Forelimb muscle (tissue), 1 donor: ENCODE measurements around the gene NSMCE1. TPM values are rescaled to one million over a fixed set of nuclear protein-coding genes. Genes with fewer than 3 reads are reported as not detected.
"Not testable (repeated sequence)": the region's sequence is repeated elsewhere in the genome, so short reads cannot be mapped to it uniquely, and the experiment has no call there.

ENCODE experiments used
- DNase-seq: peaks from one replicate; pipeline ENCODE4 v3.0.0-alpha.2; 2013; ENCODE audit warnings: low read depth
- polyA plus RNA-seq: library from polyadenylated mRNA; unstranded; fragments of 120-200 nt; gene quantifications from one replicate; pipeline ENCODE4 v1.2.1, GENCODE V29; 2013; ENCODE audit not compliant: insufficient read length

The NSMCE1 gene
- polyA plus RNA-seq, 1 donor = 48.9 TPM

DNA sequence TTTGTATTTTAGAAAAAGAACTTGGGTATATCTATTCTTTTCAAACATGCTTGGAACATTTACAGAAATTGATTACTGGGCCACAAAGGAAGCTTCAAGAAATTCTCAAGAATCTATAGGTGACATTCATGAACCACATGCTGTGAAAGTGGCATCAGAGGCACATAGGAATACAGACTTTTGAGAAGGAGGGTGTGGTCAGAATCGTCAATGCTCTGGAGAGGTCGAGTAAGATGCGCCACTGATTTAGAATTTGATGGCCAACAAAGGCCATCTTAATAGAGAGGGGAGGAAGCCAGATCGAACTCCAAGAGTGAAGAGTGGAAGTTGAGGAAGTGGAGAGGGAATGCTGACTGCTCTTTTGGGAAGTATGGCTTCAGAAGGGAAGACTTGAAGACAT, 3.5 kb upstream of the NSMCE1 start:
- DNase-seq = no peak

GRCh38 chr16:27270349-27270748, 1.8 kb upstream of the NSMCE1 start:
- no peak for DNase-seq

GRCh38 chr16:27269300-27270150, 953 bp upstream of the NSMCE1 start:
- DNase-seq = no peak

DNA sequence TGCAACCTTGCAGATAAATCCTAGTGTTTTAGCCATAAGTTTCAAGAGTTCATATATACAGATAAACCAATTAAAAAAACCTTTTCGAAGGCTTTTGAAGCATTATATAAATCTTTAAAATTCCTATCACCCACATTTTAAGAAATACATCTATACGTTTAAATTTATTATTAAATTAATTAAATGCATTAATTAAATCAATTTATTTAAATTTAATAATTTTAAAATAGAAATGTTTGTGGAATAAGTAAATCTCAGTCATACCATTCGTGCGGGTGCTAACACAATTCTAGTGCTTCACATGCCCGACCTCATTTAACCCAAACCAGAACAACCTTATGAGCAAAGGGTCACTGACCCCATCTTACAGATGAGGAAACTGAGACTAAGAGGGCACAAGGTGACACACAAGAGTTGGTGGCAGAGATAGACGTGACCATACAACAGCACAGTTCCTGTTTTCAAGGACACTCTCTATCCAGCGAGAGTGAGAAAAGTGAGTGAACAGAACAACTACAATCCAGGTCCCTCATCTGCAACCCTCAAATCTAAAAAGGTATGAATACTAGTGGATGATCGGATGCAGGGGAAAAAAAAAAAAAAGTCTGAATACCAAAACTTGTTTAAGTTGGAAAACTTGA, 1.4 kb downstream of the NSMCE1 start:
- no peak for DNase-seq

- no peak for DNase-seq
These were observed 2.6 kb downstream of the NSMCE1 start for GRCh38 chr16:27265982-27266381.

DNA sequence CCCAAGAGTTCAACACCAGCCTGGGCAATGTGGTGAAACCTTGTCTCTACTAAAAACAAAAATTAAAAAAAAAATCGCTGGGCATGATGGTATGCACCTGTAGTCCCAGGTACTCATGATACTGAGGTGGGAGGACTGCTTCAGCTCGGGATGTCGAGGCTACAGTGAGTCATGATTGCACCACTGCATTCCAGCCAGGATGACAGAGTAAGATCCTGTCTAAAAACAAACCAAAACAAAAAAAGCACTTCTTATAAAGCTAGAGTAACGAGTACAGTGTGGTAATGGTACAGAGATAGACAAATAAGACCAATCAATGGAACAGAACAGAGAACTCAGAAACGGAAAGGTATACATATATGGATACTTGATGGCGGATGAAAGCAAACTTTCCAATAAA, 4.4 kb downstream of the NSMCE1 start:
- DNase-seq = no peak

DNA sequence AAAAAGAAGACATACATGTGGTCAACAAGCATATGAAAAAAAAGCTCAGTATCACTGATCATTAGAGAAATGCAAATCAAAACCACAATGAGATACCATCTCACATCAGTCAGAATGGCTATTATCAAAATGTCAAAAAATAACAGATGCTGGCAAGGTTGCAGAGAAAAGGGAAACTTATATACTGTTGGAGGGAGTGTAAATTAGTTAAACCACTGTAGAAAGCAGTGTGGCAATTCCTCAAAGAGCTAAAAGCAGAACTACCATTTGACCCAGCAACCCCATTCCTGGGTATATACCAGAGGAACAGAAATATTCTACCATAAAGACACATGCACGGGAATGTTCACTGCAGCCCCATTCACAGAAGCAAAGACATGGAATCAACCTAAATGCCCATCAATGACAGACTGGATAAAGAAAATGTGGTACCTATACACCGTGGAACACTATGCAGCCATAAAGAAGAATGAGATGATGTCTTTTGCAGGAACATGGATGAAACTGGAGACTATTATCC, 5.6 kb downstream of the NSMCE1 start:
- DNase-seq = not testable (repeated sequence)

DNA sequence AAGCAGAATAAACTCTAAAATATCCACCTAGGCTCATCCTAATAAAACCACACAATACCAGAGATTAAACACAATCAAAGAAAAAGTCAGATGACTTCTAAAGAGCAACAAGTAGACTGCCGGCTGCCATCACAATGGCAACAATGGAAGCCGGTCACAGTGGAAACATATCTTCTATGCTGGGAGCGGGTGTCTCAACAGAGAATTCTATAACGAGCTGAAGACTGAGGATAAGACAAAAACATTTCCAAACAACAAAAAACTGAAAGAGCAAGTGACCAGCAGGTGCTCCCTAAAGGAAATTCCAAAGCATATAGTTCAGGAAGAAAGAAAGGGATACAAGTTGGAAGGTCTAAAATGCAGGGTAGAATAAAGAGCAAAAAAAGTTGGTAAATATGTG, 8.9 kb downstream of the NSMCE1 start:
- no peak for DNase-seq

- DNase-seq = no peak
These were observed 10.3 kb downstream of the NSMCE1 start for GRCh38 chr16:27258241-27258734.

DNA sequence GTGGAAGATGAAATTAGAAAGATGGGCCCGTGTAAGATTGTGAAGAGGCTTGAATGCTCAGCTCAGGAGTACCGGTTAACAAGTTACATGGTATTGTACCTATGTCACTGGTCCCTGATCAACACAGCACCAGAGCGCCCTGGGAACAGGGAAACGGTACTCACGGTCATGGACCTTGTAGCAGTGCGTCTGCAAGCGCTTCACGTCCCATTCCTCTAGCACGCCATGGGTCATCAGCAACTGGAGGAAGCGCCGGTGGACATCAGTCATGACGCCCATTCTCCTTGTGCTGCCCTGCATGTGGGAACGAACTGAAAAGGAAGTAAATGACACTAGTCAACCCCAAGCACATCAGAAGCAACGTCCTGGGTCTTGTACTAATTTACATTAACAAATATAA, 11.3 kb downstream of the NSMCE1 start:
- DNase-seq = no peak

DNA sequence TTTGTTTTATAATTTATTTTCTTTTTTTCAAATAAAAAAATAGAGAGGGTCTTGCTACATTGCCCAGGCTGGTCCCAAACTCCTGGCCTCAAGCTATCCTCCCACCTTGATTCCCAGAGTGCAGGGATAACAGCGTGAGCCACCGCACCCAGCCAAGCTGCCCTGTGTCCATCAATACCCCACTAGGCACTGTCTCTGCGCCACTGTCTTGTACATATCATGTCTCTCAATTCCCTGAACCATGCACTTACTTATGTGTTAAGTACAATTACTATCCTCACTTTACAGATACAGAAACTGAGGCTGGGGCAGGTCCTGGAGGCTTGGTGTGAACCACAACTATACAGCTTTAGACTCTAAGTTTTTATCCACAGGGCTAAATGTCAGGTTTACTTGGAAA, 11.7 kb downstream of the NSMCE1 start:
- DNase-seq = no peak

DNA sequence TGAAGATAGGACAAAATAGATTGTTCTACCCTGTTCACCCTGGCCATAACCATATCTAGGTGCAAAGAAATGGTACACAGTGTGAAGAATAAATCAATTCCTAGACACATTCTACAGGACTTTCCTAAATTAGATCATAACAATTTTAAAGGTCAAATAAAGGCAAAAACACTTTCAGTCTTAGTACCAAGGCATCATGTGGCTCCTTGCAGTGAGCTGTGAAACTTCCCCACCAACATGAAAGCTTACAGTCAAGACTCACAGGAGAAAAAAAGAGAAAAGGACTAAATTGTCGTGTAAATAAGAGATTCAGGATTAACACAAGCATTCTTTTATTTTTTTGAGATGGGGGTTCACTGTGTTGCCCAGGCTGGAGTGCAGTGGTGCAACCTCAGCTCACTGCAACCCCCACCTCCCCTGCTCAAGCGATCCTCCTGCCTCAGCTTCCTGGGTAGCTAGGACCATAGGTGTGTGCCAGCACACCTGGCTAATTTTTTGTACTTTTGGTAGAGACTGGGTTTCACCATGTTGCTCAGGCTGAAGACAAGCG, 14.2 kb downstream of the NSMCE1 start:
- no peak for DNase-seq

- DNase-seq = no peak
These were observed 15.0 kb downstream of the NSMCE1 start for GRCh38 chr16:27253526-27253930.

GRCh38 chr16:27252206-27252585, 16.4 kb downstream of the NSMCE1 start:
- no peak for DNase-seq

DNA sequence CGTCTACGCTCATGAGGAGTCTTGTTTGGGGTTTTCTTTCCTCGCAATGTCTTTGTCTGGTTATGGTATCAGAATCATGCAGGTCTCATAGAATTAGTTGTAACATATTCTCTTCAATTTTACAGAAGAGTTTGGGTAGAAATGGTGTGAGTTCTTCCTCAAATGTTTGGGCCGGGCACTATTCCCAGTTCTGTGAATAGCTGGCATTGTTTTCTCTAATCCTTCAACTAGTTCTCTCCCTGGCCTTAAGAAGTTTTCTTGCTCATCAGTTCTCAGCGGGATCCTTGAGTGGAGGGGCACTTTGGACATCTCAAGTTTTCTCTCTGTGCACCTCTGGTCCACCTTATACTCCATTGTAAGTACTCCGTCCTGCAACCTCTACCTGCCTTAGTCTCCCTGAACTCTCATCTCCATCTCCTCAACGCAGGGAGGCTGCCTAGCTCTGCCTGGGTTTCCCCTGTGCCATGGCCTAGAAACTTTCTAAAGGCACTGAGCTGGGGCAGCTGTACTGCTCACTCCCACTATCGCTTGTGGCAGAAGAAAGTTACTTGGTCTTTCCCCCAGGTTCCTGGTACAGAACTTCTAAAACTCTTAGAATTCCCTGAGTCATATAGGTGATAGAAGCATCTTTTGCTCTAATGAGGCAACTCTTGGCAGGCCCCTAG, 16.9 kb downstream of the NSMCE1 start:
- no peak for DNase-seq

DNA sequence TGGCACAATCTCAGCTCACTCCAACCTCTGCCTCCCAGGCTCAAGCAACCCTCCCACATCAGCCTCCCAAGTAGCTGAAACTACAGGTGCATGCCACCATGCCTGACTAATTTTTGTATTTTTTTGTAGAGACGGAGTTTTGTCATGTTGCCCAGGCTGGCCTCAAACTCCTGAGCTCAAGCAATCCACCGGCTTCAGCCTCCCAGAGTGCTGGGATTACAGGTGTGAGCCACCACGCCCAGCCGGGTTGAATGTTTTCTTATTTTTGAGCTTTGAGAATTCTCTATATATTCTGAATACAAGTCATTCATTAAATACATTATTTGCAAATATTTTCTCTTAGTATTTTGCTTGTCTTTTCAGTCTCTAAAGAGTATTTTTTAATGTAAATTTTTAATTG, 19.7 kb downstream of the NSMCE1 start:
- not testable (repeated sequence) for DNase-seq

DNA sequence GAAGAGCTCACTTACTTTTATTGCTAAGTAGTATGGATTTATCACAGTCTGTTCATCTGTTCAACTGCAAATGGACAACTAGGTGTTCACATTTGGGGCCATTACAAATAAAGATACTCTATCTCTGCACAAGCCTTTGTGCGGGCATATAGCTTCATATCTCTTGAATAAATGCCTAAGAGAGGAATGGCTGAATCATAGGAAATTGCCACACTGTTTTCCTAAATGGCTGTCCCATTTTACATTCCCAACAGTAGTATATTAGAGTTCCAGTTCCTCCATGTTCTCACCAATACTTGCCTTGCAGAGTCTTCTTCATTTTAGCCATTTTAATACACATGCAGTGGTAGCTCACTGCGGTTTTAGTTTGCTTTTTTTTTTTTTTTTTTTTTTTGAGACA, 20.5 kb downstream of the NSMCE1 start:
- DNase-seq = no peak

- DNase-seq = not testable (repeated sequence)
These were observed 21.5 kb downstream of the NSMCE1 start for GRCh38 chr16:27247076-27247475.

DNA sequence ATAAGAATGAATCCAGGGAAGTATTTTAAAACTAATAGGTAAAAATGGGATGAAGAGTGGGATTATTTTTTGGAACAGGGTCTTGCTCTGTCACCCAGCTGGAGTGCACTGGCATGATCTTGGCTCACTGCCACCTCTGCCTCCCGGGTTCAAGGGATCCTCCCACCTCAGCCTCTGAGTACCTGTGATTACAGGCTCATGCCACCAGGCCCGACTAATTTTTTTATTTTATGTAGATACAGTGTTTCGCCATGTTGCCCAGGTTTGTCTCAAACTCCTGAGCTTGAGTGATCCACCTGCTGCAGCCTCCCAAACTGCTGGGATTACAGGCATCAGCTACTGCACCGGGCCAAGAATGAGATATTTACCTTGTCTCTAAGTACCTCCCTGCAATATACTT, 22.1 kb downstream of the NSMCE1 start:
- no peak for DNase-seq

DNA sequence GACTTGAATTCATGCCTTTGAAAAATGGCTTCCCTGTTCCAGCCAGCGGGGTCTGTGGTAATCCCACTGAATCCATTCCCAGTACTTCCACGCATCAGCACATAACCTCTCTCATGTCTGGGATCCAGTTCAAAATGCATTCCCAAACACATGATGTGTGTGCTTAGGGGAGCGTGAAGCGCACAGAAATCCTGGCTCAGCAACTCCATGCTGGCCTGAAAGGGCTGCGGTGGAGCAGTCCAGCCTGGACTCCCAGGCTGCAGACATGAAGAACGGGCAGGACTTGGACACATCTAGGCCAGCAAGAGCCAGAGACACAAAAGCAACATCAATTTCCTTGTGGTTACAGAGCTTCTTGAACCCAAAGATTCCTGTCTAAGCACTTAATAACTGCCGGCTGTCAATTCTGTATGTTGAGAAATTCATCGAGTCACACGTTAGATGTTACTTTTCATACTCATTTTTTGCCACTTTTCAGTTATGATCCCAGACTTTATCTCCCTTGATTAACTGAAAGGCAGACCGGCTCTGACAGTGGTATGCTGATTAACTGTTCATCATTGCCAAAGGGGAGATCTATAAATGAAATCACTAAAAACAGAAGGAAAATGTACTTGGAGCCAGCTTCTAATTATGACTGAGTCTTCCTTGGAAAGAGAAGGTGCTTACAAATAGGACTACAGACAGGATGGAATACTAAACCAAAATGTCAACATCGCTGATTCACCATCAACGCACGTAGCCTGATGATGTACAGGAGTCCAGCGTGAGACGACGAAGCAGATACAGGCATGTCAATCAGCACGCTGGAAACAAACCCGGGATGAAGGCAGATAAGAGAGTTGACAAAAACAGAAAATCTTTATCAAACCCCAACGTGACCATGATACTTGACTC, 23.0 kb downstream of the NSMCE1 start:
- peak; percentile 96 for DNase-seq

DNA sequence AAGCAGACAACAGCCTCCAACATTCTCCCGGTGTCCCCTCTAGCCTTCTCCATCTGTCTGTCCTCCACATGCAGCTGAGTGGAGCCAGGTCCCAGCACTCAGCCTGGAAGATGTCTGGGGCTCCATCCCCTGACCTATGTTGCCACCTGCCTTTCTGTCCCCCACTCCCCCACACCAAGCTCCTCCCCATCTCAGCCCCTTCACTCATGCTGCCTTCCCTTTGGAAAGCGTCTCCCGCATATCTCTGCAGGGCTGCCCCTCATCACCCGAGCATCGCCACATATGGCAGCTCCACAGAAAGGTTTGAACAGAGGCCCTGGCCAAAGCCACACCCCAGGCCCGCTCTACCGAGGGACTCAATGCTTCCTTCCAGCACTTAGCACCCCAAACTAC, 24.2 kb downstream of the NSMCE1 start:
- no peak for DNase-seq
